IMR-90 (cell line): ENCODE data around the gene TLCD5. TPM values are rescaled to one million over a fixed set of nuclear protein-coding genes. Genes with fewer than 3 reads are reported as not detected.

ENCODE experiments used
- ATAC-seq: fragments of 200-7000 bp; cut with Tn5 transposase; 2 replicates; pipeline ENCODE4 v1.9.1; 2020; ENCODE audit warnings: low read depth, mild to moderate bottlenecking, moderate library complexity
- BruUV-seq: library from RNA; stranded (reverse); fragments of 400-500 nt; replicated peaks from 2 replicates; lab custom pipeline; 2021; lab: Mats Ljungman, UMichigan
- CTCF ChIA-PET: fragments of 300-600 bp; formaldehyde crosslinking; extraction: SDS; loops from one replicate; lab custom pipeline; 2021; ENCODE audit warnings: antibody characterized with exemption; lab: Yijun Ruan, JAX
- POLR2A ChIA-PET: fragments of 300-600 bp; sonication (Branson Sonifier 250); formaldehyde crosslinking; loops from one replicate; lab custom pipeline; 2022; ENCODE audit warnings: antibody characterized with exemption; ENCODE audit not compliant: unreplicated experiment; lab: Charles Lee
- DNase-seq: peaks from one replicate; pipeline ENCODE4 v3.0.0; 2013
- H2AFZ ChIP-seq: replicated peaks from 2 replicates; pipeline ENCODE3; 2013; ENCODE audit warnings: low read length, mild to moderate bottlenecking; ENCODE audit not compliant: poor library complexity
- H2AK5ac ChIP-seq: 2 replicates; pipeline ENCODE4 v1.6.1; 2013; ENCODE audit warnings: low read depth, low read length, inconsistent platforms
- H2AK9ac ChIP-seq: replicated peaks from 2 replicates; pipeline ENCODE3; 2013; ENCODE audit warnings: mild to moderate bottlenecking, low read depth, low read length, moderate library complexity; ENCODE audit not compliant: poor library complexity
- H2BK120ac ChIP-seq: 2 replicates; pipeline ENCODE4 v1.6.1; 2013; ENCODE audit warnings: low read depth, low read length, inconsistent platforms
- H2BK15ac ChIP-seq: 3 replicates; pipeline ENCODE4 v1.6.1; 2013; ENCODE audit warnings: low read depth, low read length, inconsistent platforms
- H2BK20ac ChIP-seq: 2 replicates; pipeline ENCODE4 v1.6.1; 2013; ENCODE audit warnings: low read depth, mild to moderate bottlenecking, inconsistent platforms, low read length, moderate library complexity
- H2BK5ac ChIP-seq: 2 replicates; pipeline ENCODE4 v1.6.1; 2013; ENCODE audit warnings: mild to moderate bottlenecking, low read depth, low read length, inconsistent platforms; ENCODE audit not compliant: poor library complexity, severe bottlenecking
- H3K14ac ChIP-seq: replicated peaks from 2 replicates; pipeline ENCODE4 v1.6.1; 2013; ENCODE audit warnings: low read depth, low read length, inconsistent platforms
- H3K18ac ChIP-seq: 2 replicates; pipeline ENCODE4 v1.6.1; 2013; ENCODE audit warnings: low read depth, low read length, control low read depth
- H3K23ac ChIP-seq: 2 replicates; pipeline ENCODE4 v1.6.1; 2013; ENCODE audit warnings: low read depth, low read length, inconsistent platforms
- H3K27ac ChIP-seq: 2 replicates; pipeline ENCODE4 v1.5.1; 2013; ENCODE audit warnings: mild to moderate bottlenecking, control low read depth, low read length; ENCODE audit not compliant: insufficient read depth
- H3K27me3 ChIP-seq: 2 replicates; pipeline ENCODE4 v1.6.1; 2013; ENCODE audit warnings: low read length; ENCODE audit not compliant: control insufficient read depth, insufficient read depth
- H3K36me3 ChIP-seq: 2 replicates; pipeline ENCODE4 v1.6.1; 2013; ENCODE audit warnings: low read length, mixed read lengths; ENCODE audit not compliant: control insufficient read depth, insufficient read depth
- H3K4ac ChIP-seq: 2 replicates; pipeline ENCODE4 v1.6.1; 2013; ENCODE audit warnings: low read depth, low read length, inconsistent platforms
- H3K4me1 ChIP-seq: 2 replicates; pipeline ENCODE4 v1.6.1; 2013; ENCODE audit warnings: low read length, mixed read lengths; ENCODE audit not compliant: control insufficient read depth, insufficient read depth
- H3K4me2 ChIP-seq: 2 replicates; pipeline ENCODE4 v1.6.1; 2013; ENCODE audit warnings: low read depth, mild to moderate bottlenecking, control low read depth, low read length, moderate library complexity
- H3K4me3 ChIP-seq: 2 replicates; pipeline ENCODE4 v1.5.1; 2013; ENCODE audit warnings: low read depth, mild to moderate bottlenecking, control low read depth, low read length, moderate library complexity; ENCODE audit not compliant: insufficient read depth
- H3K56ac ChIP-seq: 2 replicates; pipeline ENCODE4 v1.6.1; 2013; ENCODE audit warnings: low read length, inconsistent platforms; ENCODE audit not compliant: insufficient read depth; ENCODE audit errors: extremely low read depth
- H3K79me1 ChIP-seq, 2 experiments: 2 replicates each; pipeline ENCODE4 v1.6.1; 2013; ENCODE audit warnings: low read length in 2 of 2, inconsistent platforms in 1 of 2, low read depth in 1 of 2
- H3K9ac ChIP-seq: 2 replicates; pipeline ENCODE4 v1.6.1; 2013; ENCODE audit warnings: low read depth, low read length, control low read depth
- H3K9me1 ChIP-seq: 2 replicates; pipeline ENCODE4 v1.6.1; 2013; ENCODE audit warnings: low read length, inconsistent platforms; ENCODE audit not compliant: insufficient read depth
- H3K9me3 ChIP-seq: 2 replicates; pipeline ENCODE4 v1.6.1; 2013; ENCODE audit warnings: low read length; ENCODE audit not compliant: control insufficient read depth, insufficient read depth
- H4K20me1 ChIP-seq: 2 replicates; pipeline ENCODE4 v1.6.1; 2013; ENCODE audit warnings: low read length, inconsistent platforms; ENCODE audit not compliant: insufficient read depth
- H4K5ac ChIP-seq: 2 replicates; pipeline ENCODE4 v1.6.1; 2013; ENCODE audit warnings: mild to moderate bottlenecking, low read depth, low read length, control low read depth
- H4K8ac ChIP-seq, 2 experiments: 2 replicates each; pipeline ENCODE4 v1.6.1; 2013; ENCODE audit warnings: low read depth in 2 of 2, low read length in 2 of 2, control low read depth in 1 of 2, inconsistent platforms in 1 of 2
- H4K91ac ChIP-seq: 2 replicates; pipeline ENCODE4 v1.6.1; 2013; ENCODE audit warnings: low read depth, low read length, inconsistent platforms; ENCODE audit not compliant: insufficient read depth
- BHLHE40 ChIP-seq: fragments of 150-350 bp; IDR thresholded peaks from 2 replicates; pipeline ENCODE4 v1.6.1; 2016; ENCODE audit warnings: mild to moderate bottlenecking, low read depth, low read length
- CEBPB ChIP-seq: IDR thresholded peaks from 2 replicates; pipeline ENCODE4 v1.6.1; 2012; ENCODE audit warnings: low read depth, low read length, improper control_type of control experiment
- CHD1 ChIP-seq: IDR thresholded peaks from 2 replicates; pipeline ENCODE4 v1.6.1; 2012; ENCODE audit warnings: low read depth, low read length, improper control_type of control experiment
- FOS ChIP-seq: fragments of 150-350 bp; IDR thresholded peaks from 2 replicates; pipeline ENCODE4 v1.6.1; 2016; ENCODE audit warnings: low read depth, low read length
- MAZ ChIP-seq: IDR thresholded peaks from 2 replicates; pipeline ENCODE4 v1.6.1; 2012; ENCODE audit warnings: low read depth, mild to moderate bottlenecking, low read length, improper control_type of control experiment, moderate library complexity, borderline replicate concordance
- RFX5 ChIP-seq: IDR thresholded peaks from 2 replicates; pipeline ENCODE4 v1.8.0; 2012; ENCODE audit warnings: low read depth, mild to moderate bottlenecking, low read length, moderate library complexity
- SMC3 ChIP-seq: fragments of 150-350 bp; IDR thresholded peaks from 2 replicates; pipeline ENCODE4 v1.6.1; 2016; ENCODE audit warnings: low read depth, mild to moderate bottlenecking, antibody characterized with exemption, low read length, moderate library complexity
- WGBS, 2 experiments: methylation state at CpG; one replicate each; pipeline versions ENCODE4 v1.1.5 to v1.1.7; 2013; ENCODE audit warnings: missing lambda C conversion rate in 2 of 2; ENCODE audit not compliant: insufficient read length in 1 of 2; ENCODE audit errors: extremely low coverage in 2 of 2; 5-methylcytosine and 5-hydroxymethylcytosine counted together
- dilution Hi-C: fragments of 300-500 bp; cut with HindIII; formaldehyde crosslinking; loops from one replicate; pipeline ENCODE4 v1.14.3; 2018; ENCODE audit warnings: low sequenced_read_pairs; ENCODE audit not compliant: unreplicated experiment
- in situ Hi-C: fragments of 300-500 bp; cut with MboI; formaldehyde crosslinking; loops from 3 replicates; pipeline ENCODE4 v1.14.3; 2019; ENCODE audit warnings: low sequenced_read_pairs, inconsistent platforms, mixed read lengths
- intact Hi-C: fragments of 100-400 bp; cut with micrococcal nuclease; formaldehyde crosslinking; loops from 2 replicates; pipeline ENCODE4 v1.10.0; 2022
- polyA plus RNA-seq, 3 experiments: library from polyadenylated mRNA; depleted of rRNA; stranded (reverse); fragments of >200 nt; gene quantifications; 2 replicates each; pipeline ENCODE4 v1.2.3, GENCODE V29; 2012; ENCODE audit warnings: low replicate concordance in 1 of 3
- total RNA-seq: library from RNA; depleted of rRNA; stranded (reverse); fragments of >200 nt; gene quantifications from 2 replicates; pipeline ENCODE4 v1.2.3, GENCODE V29; 2012
- TF ChIP-seq, protein P1 (sequence below): conservative IDR thresholded peaks from 2 replicates; pipeline ENCODE4 v1.5.1; 2012; ENCODE audit warnings: mild to moderate bottlenecking, low read depth, low read length, improper control_type of control experiment
- TF ChIP-seq, protein P2 (sequence below): fragments of 150-350 bp; IDR thresholded peaks from 2 replicates; pipeline ENCODE4 v1.6.1; 2017; ENCODE audit warnings: mild to moderate bottlenecking, antibody characterized with exemption, low read length, low read depth

The TLCD5 gene
- total and polyA plus RNA-seq, 2 of the 4 experiments (the other 2 are of a cell fraction): 9.5 to 11.5 TPM

DNA sequence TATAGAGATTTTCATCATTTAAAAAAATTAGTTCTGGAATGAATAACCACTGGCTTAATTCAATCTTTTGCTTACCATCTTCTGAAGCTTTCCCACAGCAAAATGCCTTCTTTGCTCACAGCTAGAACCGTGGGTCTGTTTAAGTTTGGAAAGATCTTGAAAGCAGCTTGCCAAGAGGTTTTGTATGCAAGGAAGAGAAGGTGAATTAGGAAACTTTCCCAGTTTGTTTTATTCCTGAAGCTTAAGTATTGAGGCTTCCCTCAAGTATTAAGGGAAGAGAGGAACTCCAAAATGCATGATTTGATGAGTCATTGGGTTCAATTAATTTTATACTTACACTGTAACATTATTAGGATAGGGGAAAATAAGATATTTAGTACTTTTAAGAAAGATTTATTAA lies 9.2 kb downstream of the TLCD5 start:
- ATAC-seq (no peak), DNase-seq (no peak)
- in situ Hi-C loops (loop anchor here (25.0 kb wide), 1 partner anchor 103 kb away; no protein-coding TSS in a partner anchor), dilution Hi-C loops (no loop called here), intact Hi-C loops (loop anchor here (5.0 to 10.0 kb wide), 5 partner anchors 168 to 1260 kb away; no protein-coding TSS in a partner anchor)
- Histone ChIP-seq H3K14ac (no peak overlapping the region), H3K27me3 (no peaks in the 10 kb centered on the region), H3K9me1 (peaks cover 12% of the 10 kb centered on the region; the same call in 1 of the 2 replicates), H4K20me1 (peaks cover 24% of the 10 kb centered on the region), H2BK120ac (no peak overlapping the region), H2BK15ac (no peak overlapping the region), H2AK5ac (no peak overlapping the region; the same call in 1 of the 2 replicates), H2BK20ac (no peak overlapping the region), H3K4me2 (no peak overlapping the region), H3K23ac (no peak overlapping the region), H3K9me3 (no peaks in the 10 kb centered on the region), H3K56ac (no peak overlapping the region), H4K5ac (no peak overlapping the region), H3K9ac (no peak overlapping the region), H3K18ac (no peak overlapping the region), H2AK9ac (no peak overlapping the region), H3K4ac (no peak overlapping the region), H3K36me3 (peaks cover 7% of the 10 kb centered on the region), H3K79me1 (peaks cover 8 to 34% of the 10 kb centered on the region in 2 experiments), H4K8ac (no peak overlapping the region), H3K4me1 (peaks cover 13% of the 10 kb centered on the region), H2AFZ (no peak overlapping the region), H2BK5ac (peak overlapping the region; percentile 24), H4K91ac (no peak overlapping the region), H3K27ac (no peak overlapping the region), H3K4me3 (no peak overlapping the region)
- TF ChIP-seq FOS (no peak), SMC3 (no peak), BHLHE40 (no peak), CEBPB (no peak), CHD1 (no peak), RFX5 (no peak), MAZ (no peak)
- TF ChIP-seq, protein P1, sequence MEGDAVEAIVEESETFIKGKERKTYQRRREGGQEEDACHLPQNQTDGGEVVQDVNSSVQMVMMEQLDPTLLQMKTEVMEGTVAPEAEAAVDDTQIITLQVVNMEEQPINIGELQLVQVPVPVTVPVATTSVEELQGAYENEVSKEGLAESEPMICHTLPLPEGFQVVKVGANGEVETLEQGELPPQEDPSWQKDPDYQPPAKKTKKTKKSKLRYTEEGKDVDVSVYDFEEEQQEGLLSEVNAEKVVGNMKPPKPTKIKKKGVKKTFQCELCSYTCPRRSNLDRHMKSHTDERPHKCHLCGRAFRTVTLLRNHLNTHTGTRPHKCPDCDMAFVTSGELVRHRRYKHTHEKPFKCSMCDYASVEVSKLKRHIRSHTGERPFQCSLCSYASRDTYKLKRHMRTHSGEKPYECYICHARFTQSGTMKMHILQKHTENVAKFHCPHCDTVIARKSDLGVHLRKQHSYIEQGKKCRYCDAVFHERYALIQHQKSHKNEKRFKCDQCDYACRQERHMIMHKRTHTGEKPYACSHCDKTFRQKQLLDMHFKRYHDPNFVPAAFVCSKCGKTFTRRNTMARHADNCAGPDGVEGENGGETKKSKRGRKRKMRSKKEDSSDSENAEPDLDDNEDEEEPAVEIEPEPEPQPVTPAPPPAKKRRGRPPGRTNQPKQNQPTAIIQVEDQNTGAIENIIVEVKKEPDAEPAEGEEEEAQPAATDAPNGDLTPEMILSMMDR: no peak
- TF ChIP-seq, protein P2, sequence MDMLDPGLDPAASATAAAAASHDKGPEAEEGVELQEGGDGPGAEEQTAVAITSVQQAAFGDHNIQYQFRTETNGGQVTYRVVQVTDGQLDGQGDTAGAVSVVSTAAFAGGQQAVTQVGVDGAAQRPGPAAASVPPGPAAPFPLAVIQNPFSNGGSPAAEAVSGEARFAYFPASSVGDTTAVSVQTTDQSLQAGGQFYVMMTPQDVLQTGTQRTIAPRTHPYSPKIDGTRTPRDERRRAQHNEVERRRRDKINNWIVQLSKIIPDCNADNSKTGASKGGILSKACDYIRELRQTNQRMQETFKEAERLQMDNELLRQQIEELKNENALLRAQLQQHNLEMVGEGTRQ: no peak
- no CpG with 5 or more reads among the region's 1 CpG for WGBS, 2 experiments
- POLR2A ChIA-PET: no interaction called here
- no TSS peak for BruUV-seq
- CTCF ChIA-PET: interaction anchor here (0.6 kb wide), 1 partner anchor 108 kb away, joined by 4 read pairs; no protein-coding TSS in a partner anchor
